ENCODE data around the gene RELB.

The RELB gene

DNA sequence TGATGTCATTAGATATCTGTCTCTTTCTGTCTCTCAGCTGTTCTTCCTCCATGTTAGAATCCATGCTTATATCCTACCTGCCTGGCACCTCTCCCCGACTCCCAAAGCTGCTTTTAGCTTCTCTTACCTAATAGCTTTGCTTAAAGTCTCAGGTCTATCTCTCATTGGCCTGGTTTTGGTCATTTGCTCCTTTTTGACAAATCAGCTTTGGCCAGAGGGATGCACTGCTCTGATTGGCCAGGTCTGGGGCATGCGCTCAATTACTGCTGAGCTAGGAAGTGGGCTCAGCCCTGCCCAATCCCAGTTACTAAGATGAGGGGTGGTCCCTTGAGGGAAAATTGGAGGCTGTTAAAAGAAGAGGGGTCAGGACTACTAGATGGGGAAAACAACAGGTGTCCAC is 26.1 kb downstream of the RELB start:
- no peak for DNase-seq

DNA sequence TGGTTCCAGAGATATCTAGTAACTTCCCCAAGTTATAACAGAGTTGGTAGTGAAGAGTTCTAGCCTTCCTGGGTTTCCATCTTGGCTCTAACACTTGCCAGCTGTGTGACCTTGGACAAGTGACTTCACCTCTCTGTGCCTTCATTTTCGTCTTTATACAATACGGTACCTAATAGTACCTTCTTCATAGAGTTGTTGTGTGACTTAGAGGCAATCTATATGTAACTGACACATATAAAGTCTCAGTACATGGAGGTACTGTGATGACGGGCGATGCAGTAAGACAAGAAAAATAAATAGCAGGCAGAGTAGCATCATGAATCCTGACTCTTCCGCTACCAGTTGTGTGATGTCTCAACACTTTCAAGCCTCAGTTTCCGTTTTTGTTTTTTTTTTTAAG is 29.6 kb downstream of the RELB start:
- no peak for DNase-seq

DNA sequence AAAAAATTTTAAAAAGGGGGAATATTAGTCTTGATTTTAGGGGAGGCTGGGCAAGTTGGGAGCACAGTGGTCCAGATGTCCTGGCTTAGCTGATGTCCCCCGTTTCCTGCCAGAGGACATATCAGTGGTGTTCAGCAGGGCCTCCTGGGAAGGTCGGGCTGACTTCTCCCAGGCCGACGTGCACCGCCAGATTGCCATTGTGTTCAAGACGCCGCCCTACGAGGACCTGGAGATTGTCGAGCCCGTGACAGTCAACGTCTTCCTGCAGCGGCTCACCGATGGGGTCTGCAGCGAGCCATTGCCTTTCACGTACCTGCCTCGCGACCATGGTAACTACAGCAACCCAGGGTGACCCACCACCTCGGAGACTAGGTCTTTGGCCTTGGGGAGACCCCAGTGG is 31.2 kb downstream of the RELB start:
- DNase-seq = no peak

DNA sequence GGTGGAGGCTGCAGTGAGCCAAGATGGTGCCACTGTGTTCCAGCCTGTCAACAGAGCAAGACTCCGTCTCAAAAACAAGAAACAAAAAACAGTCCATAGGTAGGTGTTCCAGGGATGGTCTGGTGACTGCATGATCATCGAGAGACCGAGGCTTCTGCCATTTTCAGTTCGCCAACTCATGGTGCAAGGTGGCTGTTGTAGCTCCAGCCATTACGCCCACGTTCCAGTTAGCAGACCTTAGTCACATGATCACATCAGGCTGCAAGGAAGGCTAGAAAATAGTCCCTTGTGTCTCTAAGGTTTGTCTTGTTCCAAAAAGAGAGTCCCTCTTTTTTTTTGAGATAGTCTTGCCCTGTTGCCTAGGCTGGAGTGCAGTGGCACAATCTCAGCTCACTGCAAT is 34.5 kb downstream of the RELB start:
- no peak for DNase-seq

DNA sequence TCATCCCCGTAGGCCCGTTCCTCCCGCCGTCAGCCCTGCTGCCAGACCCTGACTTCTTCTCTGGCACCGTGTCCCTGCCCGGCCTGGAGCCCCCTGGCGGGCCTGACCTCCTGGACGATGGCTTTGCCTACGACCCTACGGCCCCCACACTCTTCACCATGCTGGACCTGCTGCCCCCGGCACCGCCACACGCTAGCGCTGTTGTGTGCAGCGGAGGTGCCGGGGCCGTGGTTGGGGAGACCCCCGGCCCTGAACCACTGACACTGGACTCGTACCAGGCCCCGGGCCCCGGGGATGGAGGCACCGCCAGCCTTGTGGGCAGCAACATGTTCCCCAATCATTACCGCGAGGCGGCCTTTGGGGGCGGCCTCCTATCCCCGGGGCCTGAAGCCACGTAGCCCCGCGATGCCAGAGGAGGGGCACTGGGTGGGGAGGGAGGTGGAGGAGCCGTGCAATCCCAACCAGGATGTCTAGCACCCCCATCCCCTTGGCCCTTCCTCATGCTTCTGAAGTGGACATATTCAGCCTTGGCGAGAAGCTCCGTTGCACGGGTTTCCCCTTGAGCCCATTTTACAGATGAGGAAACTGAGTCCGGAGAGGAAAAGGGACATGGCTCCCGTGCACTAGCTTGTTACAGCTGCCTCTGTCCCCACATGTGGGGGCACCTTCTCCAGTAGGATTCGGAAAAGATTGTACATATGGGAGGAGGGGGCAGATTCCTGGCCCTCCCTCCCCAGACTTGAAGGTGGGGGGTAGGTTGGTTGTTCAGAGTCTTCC is 36.3 kb downstream of the RELB start:
- no peak for DNase-seq

DNA sequence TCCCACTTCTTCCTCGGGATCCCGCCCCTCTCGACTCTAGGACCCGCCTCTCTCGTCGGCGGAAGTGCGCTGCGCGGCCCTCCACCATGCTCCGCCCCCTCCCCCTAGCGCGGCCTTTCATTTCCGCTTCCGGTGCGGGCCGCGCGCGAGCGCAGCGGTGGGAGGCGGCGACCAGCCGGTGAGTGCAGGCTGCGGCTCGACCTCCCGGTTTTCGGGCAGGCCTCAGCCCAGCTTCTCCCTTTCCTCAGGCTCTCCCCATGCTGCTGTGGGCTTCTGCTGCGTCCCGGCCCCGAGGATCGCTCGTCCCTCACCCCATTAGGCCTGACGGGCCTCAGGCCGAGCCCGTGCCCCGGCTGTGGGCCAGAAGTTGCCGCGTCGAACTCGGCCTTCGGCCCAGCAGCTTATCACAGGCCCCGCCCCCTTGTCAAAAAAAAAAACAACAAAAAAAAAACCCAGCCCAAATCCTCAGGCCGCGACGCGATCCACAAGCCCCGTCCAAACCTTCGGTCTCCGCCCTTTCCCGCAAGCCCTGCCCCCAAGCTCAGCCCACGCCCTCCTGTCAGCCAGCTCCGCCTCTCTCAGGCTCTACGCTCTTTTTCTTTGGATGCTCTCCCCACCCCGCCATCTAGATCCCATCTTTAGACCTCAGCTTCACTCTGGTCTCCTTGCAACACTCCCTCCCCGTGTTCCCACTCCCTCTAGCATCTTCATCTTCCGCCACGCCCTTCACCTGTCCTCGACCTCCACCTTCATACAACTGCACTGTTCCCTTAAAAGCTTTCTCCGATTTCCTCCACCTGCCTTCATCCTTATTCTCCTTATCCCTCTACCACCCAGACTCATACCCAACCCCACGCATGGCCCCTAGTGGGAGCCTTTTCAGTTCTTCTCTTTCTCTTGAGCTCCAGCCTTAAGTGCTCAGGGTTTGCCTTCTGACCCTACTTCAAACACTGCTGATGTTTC is 37.9 kb downstream of the RELB start, which contains the start of gene CLASRP:
Gene CLASRP, plus strand, starts transcription at position 115 of the 963 bp plus-strand sequence. CDS start 1,168 bp downstream, outside the sequence.
- peak; percentile 3 for DNase-seq

DNA sequence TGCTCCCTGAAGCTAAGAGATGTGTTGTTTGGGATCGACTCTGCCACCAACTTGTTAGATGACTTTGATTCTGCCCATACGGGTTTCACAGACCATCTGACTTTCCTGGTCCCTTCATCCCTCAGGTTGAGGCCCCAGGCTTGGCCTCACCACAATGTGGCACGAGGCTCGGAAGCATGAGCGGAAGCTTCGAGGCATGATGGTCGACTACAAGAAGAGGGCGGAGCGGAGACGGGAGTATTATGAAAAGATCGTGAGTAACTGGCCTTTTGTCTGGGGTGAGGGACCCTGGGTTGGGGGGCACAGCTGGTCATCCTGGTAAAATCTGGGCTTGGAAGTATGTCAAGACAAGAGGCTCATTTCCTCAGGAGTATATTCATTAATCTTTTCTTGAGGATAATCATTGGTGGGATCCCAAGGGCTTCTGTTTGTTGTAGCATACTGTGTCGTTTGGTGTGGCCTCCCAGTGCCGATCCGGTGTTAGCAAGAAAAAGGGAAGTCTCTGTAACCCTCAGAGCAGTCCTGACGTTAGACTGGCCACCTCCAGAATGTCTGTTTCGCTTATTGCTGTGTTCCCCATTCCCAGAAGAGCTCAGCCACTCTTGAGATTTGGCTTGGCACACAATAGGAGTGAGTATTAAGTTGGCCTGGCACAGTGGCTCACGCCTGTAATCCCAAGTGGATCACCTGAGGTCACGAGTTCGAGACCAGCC is 39.0 kb downstream of the RELB start:
- DNase-seq = no peak

DNA sequence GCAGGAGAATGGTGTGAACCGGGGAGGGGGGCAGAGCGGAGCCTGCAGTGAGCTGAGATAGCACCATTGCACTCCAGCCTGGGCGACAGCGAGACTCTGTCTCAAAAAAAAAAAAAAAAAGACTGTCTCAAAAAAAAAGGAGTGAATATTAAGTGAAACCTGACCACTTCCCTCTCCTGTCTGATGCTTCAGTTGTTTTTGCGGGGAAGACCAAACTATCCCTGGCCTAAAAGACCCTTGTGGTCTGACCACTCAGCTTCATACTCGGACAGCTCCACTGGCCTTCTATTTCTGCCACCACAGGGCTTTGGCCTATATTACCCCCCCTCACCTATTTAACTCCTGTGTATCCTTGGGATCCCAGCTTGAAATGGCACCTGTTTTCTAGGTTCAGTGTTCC is 39.9 kb downstream of the RELB start:
- DNase-seq = no peak

DNA sequence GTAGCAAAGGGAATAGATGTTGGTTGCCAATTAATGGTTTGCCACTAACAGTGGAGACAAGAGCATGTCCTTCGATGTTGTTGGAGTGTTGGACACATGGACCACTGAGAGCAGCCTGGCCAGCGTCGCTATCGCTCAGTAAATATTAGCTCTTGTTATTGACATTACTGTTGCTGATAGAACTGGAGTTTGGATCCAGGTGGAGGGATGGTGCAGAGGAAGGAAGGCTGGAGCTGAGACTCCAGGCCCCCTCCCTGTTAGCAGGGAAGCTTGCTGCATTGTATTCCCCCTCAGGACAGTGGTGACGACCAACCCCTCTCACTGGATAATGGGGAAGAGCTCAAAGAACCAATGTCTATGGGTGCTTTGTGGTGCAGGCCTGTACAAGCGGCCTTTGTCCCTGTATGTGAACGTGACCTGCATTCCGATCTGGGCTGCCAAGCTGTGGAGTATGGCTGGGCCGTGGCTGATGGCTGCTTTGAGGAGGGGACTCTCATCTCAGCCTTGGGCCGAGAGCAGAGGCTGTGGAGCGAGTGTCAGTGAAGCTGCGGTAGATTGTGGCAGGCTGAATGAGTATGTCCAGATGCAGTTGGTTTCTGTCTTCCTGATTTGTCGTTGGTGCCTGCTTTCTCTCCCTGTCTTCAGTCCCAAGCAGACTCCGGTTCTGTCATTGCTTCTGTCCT is 44.5 kb downstream of the RELB start:
- no peak for DNase-seq

DNA sequence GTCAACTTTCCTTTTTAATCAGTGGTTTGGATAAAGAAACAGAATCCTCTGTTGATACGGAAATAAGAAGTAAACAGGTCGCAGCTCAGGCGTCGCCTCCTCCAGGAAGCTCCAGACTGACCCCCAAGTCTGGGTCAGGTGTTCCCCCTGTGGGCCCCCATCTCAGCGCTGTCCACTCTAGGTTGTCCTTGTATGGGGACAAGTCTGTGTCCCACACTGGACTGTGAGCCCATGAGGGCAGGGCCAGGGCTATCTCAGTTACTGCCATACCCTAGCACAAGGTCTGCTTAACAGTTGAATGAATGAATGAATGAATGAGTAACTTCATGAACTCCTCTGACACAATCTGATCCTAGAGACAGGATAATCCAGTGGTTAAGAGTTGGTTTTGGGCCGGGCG is 45.1 kb downstream of the RELB start:
- no peak for DNase-seq

DNA sequence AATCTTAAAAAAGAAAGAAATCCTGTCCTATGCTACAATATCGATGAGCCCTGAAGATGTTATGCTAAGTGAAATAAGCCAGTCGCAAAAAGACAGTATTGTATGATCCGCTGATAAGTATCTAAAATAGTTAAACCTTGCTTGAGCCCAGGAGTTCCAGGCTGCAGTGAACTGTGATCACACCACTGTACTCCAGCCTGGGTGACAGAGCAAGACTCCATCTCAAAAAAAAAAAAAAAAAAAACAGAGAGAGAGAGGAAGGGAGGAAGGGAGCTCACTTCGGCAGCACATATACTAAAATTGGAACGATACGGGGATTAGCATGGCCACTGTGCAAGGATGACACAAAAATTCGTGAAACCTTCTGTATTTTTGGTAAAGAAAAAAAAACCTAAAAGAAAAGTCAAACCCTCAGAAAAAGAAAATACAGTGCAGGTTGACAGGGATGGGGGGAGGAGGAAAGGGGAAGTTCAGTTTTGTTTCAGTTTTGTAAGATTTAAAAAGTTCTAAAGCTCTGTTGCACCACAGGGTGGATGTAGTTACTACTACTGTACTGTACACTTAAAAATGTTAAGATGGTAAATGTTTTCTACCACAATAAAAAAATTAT is 46.0 kb downstream of the RELB start:
- DNase-seq = no peak

DNA sequence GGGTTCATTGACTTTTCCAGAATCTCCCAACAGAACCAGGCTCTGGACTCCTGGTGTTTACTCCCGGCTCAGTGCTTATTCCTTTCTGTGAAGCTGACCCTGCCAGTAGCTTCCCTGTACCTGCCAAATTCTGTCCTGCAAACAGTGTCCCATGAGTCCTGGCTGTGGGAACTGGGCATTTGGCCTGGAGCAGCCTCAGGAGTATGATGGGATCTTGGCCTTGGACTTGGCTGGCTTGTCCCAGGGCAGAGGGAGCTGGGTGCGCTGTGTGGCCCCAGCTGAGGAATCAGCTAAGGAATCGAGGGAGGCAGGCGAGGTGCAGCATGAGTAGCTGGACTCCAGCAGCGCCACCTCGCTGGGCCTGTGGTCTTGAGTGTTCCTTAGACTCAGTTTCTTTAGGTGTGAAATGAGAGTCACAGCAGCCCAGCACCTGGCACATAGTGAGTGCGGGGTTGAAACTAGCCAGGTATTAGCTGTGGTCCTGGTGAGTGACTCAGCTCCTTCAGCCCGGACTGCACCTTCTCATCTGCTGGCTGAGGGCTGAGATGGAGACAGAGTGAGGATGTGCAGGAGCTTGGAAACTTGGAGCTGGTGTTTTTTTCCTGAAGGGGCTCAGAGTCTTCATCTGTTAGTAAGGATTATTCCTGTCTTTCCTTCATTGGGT is 47.9 kb downstream of the RELB start:
- DNase-seq = no peak

DNA sequence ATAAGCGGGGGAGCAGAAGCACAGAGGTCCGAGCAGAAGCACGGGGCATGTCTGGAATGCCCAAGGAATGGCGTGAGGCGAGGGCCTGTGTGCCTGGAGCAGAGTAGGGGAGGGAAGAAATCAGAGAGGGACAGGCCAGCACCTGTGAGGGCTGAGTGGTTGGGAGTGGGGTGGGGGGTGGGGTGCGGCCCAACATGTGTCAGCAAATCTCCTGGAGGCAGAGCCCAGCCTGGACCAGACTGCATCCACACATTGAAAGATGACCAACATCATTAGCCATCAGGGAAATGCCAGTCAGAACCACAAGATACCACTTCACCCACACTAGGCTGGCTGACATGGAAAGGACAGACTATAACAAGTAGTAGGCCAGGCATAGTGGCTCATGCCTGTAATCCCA is 48.8 kb downstream of the RELB start:
- no peak for DNase-seq

DNA sequence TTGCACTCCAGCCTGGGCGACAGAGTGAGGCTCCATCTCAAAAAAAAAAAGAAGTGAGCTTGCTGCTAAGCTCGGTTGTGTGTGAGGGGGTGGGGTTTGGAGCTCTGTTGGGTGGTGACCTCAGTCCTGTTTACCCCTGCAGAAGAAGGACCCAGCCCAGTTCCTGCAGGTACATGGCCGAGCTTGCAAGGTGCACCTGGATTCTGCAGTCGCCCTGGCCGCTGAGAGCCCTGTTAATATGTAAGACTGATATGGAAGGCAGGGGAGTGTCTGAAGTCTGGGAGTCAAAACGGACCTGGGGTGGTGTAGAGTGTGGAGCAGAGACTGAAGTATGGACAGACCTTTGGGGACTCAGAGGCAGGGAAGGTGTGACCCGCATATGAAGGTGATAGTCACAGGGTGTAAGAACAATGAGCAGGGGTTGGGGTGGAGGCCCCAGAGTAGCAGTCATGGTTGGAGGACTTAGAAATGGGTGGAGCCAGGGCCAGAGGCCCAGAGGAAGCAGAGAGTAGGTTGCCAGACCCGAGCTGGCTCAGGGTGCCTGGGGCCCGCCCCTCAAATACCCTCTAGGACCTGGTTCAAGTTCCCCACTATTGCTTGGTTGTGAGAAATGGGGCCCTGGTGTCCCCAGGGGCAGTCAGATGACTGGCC is 50.8 kb downstream of the RELB start:
- no peak for DNase-seq

DNA sequence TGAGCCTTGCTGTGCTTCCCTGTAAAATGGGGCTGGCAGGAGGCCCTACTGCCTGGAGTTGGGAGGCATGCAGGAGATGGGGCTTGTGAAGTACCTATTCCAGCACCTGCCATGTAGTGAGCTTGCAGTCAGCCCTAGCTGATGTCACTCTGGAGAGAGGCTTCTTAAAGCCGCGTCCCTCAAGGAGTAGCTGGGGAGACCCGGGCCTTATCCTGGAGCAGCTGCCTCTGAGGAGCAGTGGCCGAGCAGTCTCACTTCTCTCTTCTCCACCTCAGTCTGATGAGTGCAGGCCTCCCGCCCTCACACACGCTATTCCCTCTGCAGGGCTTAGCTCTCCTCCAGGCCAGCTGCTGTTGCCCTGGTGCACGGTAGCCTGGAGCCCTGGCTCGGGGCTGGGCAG is 55.6 kb downstream of the RELB start:
- DNase-seq = no peak

DNA sequence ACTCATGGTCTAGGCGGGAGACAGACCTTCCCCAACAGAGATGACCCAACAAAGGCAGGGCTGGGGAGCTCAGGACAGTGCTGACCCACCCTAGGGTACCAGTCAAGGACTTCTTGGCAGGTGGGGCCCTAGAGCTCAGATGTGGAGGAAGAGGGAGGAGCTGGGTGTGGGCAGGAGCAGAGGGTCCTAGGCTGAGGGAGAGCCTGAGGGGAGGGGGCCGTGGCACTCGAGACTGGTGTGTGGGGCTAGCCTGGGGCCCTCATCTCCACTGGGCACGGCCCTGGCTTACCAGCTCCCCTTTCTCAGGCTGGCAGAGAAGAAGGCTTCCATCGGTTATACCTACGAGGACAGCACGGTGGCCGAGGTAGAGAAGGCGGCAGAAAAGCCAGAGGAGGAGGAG is 56.2 kb downstream of the RELB start:
- DNase-seq = no peak

DNA sequence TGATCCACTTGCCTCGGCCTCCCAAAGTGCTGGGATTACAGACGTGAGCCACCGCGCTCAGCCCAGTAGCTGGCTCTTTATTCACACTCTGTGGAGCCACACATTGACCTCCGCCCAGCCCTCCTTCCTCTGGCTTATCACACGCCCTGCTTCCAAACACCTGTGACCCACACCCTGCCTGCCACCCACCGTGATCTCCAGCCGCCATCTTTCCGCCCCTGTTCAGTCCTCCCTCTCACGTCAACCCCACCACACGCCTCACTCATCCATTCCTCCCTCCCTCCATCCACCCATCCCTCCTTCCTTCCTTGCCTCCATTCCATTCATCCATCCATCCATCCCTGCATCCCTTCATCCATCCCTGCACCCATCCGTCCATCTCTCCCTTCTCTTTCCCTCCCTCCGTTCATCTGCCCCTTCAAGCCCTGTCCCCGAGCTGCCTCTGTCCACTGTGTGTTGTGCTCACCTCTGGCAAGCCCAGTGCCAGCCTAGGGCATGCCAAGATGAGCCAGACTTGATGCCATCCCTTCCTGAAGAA is 57.4 kb downstream of the RELB start:
- DNase-seq = no peak

DNA sequence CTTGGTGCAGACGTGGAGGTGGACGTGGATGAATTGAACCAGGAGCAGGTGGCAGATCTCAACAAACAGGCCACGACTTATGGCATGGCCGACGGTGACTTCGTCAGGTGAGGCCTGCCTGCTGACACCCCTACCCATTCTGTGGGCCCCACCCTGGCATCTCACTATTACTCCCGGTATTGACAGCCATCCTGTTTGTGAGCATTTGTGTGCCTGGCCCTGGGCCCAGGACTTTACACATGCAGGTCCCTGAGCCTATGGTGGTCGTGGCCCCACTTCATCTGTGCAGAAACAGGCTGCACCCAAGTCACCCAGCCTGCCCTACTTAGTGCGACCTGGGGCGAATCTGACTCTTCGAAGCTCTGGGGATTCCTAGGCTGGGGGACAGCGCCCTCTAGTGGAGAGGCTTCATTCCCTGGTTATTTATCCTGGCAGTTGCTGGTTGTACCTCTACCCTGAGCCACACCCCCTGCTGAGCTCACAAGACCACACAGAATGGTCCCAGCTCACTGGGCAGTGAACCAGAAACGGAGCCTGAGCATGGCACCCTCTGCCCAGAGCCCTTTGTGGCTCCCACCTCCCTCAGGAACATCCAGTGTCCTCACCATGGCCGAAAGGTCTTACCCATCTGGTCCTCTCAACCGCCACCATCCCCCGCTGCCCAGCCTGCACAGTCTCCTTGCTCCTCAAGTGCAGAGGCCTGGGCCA is 58.1 kb downstream of the RELB start:
- no peak for DNase-seq

DNA sequence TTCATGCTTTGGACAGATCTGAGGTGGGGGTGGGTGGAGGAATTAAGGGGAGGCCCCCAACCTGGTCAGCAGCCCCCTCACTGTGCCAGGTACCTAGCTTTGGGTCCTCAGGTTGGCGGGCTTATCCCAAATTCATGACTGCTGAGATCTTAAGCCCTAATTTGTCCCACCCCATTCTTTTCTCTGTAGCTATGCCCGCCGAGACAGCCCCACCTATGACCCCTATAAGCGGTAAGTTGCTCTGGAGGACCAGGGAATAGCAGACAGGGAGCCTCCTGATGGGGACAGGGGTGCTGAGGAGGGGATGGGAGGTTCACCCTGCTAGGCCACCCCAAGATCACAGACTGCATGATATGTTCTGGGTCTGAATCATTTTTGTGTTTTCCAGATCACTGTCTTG is 60.7 kb downstream of the RELB start:
- no peak for DNase-seq
